ENCODE results near the gene THSD7B. TPM values are rescaled to one million over a fixed set of nuclear protein-coding genes. Genes with fewer than 3 reads are reported as not detected.

Gene THSD7B
- total and polyA plus RNA-seq, 2 of the 8 experiments (the other 6 are each of a cell fraction or from before 2014, with no cell fraction given) = 0.60 to 2.9 TPM

GRCh38 chr2:137333386-137334165, 568.2 kb downstream of the THSD7B start:
- no peak overlapping the region for H3K56ac ChIP-seq (replicated peaks; ENCODE audit: insufficient read length, low read depth, low read length)
- no peak overlapping the region for H4K8ac ChIP-seq (ENCODE audit: extremely low read depth, insufficient read depth, low read length)
- no peak overlapping the region for H2BK5ac ChIP-seq (ENCODE audit: low read depth, low read length)
- H3K27ac ChIP-seq (ENCODE audit: low read depth, low read length) = no peak overlapping the region
- FAIRE-seq (no peak), DNase-seq (ENCODE audit: low read depth in 1 of 2, low spot score in 2 of 2) (no peak)
- no peak overlapping the region for H3K4me2 ChIP-seq (ENCODE audit: insufficient read depth in 1 of 2, low read depth in 2 of 2, low read length in 2 of 2)
- H3K9me3 ChIP-seq (ENCODE audit: insufficient read depth in 2 of 2, low read depth in 1 of 2, low read length in 1 of 2) = peaks cover 10 to 13% of the 10 kb centered on the region in 2 experiments
- WGBS, 2 experiments (ENCODE audit: extremely low coverage in 1 of 2, insufficient coverage in 1 of 2, insufficient read length in 1 of 2, insufficient replicate concordance in 2 of 2, low coverage in 1 of 2, low lambda C conversion rate in 2 of 2, missing lambda C conversion rate in 1 of 2) = 91% methylated on average over 3 of the region's 4 CpGs; no CpG with 5 or more reads in 1 of the 2 experiments
- H3K4ac ChIP-seq (replicated peaks; ENCODE audit: insufficient read length, low read depth, low read length) = no peak overlapping the region
- H4K91ac ChIP-seq (replicated peaks; ENCODE audit: insufficient read length, low read length) = no peak overlapping the region
- no peak overlapping the region for H2BK15ac ChIP-seq (ENCODE audit: low read length)
- CTCF ChIA-PET (ENCODE audit: partially characterized antibody) = interaction anchor here (0.6 kb wide), 1 partner anchor 96 kb away, joined by 3 read pairs; no protein-coding TSS in a partner anchor
- H4K5ac ChIP-seq (ENCODE audit: insufficient read length, low read depth, low read length) = no peak overlapping the region
- H3K4me1 ChIP-seq (replicated peaks in 1 of 4; ENCODE audit: control insufficient read depth in 3 of 4, insufficient read depth in 4 of 4, low read length in 3 of 4) = peaks cover 0 to 4% (median 0%) of the 10 kb centered on the region in 4 experiments; a peak in 1 of 7 replicates
- no peaks in the 10 kb centered on the region for H3K79me2 ChIP-seq (ENCODE audit: control insufficient read depth in 1 of 2, insufficient read depth in 2 of 2, low read length in 2 of 2)
- H3K27me3 ChIP-seq (replicated peaks in 1 of 4; ENCODE audit: control insufficient read depth in 3 of 4, extremely low read depth in 1 of 4, insufficient read depth in 3 of 4, low read length in 3 of 4) = no peaks in the 10 kb centered on the region
- no peak overlapping the region for H2BK120ac ChIP-seq (replicated peaks; ENCODE audit: low read depth, low read length)
- H2AK5ac ChIP-seq (ENCODE audit: low read depth, low read length) = no peak overlapping the region
- H3K4me3 ChIP-seq (ENCODE audit: extremely low read depth in 1 of 4, insufficient read depth in 2 of 4, low read depth in 3 of 4, low read length in 4 of 4) = no peak overlapping the region
- H3K18ac ChIP-seq (ENCODE audit: extremely low read depth, low read length) = no peak overlapping the region
- no peak overlapping the region for H3K23ac ChIP-seq (ENCODE audit: insufficient read length)
- H3K79me1 ChIP-seq (ENCODE audit: low read depth, low read length) = no peaks in the 10 kb centered on the region
- H3K9ac ChIP-seq (replicated peaks in 1 of 4; ENCODE audit: extremely low read depth in 1 of 4, low read depth in 3 of 4, low read length in 3 of 4) = no peak overlapping the region
- POLR2A ChIA-PET (ENCODE audit: partially characterized antibody) = no interaction called here
- no peak overlapping the region for H3K14ac ChIP-seq (ENCODE audit: insufficient read length)
- H2BK20ac ChIP-seq (ENCODE audit: low read length) = no peak overlapping the region
- H3K36me3 ChIP-seq (ENCODE audit: control insufficient read depth in 2 of 4, insufficient read depth in 4 of 4, low read length in 3 of 4) = peaks cover 0 to 4% (median 0%) of the 10 kb centered on the region in 4 experiments; a peak in 2 of 8 replicates
- no peaks in the 10 kb centered on the region for H4K20me1 ChIP-seq (replicated peaks in 1 of 2; ENCODE audit: control insufficient read depth in 1 of 2, insufficient read depth in 2 of 2, low read length in 2 of 2)
- H3K23me2 ChIP-seq (ENCODE audit: low read depth, low read length) = no peaks in the 10 kb centered on the region
- TF ChIP-seq BACH1 (IDR thresholded peaks at IDR 0.05; ENCODE audit: low read length) (no peak), SAP30 (IDR thresholded peaks at IDR 0.05; ENCODE audit: insufficient read depth, insufficient replicate concordance, low read length) (no peak), YY1 (IDR thresholded peaks at IDR 0.05; ENCODE audit: low read depth, low read length) (no peak), EZH2 (IDR thresholded peaks at IDR 0.05; ENCODE audit: low read depth, low read length, severe bottlenecking) (no peak), KDM5A (IDR thresholded peaks at IDR 0.05; ENCODE audit: low read length) (no peak)
- H2BK12ac ChIP-seq (ENCODE audit: low read depth, low read length) = no peak overlapping the region
- H2AFZ ChIP-seq (ENCODE audit: low read length) = no peak overlapping the region
